GM12801 (cell line): ENCODE measurements around the gene KCTD21.

Source experiments
- TF ChIP-seq, protein P1 (sequence below): IDR thresholded peaks from one replicate; pipeline ENCODE4 v1.5.1; 2011; ENCODE audit warnings: control low read depth; ENCODE audit not compliant: insufficient read length; ENCODE audit errors: extremely low read depth

The KCTD21 gene

DNA sequence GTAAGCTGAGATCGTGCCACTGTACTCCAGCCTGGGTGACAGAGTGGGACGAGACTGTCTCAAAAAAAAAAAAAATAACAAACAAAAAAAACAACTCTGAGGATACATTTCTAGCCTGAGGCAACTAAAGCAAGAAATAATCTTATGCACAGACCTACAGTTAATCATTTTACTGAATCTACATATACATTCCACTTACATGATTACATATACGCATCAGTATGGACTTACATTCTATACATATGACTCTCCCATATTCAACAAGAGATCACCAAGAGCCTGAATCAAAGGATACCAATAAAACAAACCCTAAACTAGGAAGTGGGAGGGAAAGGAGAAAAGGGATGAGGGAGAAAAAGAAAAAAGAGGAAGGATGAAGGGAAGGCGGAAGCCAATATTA is 50.1 kb downstream of the KCTD21 start:
- TF ChIP-seq, protein P1, sequence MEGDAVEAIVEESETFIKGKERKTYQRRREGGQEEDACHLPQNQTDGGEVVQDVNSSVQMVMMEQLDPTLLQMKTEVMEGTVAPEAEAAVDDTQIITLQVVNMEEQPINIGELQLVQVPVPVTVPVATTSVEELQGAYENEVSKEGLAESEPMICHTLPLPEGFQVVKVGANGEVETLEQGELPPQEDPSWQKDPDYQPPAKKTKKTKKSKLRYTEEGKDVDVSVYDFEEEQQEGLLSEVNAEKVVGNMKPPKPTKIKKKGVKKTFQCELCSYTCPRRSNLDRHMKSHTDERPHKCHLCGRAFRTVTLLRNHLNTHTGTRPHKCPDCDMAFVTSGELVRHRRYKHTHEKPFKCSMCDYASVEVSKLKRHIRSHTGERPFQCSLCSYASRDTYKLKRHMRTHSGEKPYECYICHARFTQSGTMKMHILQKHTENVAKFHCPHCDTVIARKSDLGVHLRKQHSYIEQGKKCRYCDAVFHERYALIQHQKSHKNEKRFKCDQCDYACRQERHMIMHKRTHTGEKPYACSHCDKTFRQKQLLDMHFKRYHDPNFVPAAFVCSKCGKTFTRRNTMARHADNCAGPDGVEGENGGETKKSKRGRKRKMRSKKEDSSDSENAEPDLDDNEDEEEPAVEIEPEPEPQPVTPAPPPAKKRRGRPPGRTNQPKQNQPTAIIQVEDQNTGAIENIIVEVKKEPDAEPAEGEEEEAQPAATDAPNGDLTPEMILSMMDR, result no peak

DNA sequence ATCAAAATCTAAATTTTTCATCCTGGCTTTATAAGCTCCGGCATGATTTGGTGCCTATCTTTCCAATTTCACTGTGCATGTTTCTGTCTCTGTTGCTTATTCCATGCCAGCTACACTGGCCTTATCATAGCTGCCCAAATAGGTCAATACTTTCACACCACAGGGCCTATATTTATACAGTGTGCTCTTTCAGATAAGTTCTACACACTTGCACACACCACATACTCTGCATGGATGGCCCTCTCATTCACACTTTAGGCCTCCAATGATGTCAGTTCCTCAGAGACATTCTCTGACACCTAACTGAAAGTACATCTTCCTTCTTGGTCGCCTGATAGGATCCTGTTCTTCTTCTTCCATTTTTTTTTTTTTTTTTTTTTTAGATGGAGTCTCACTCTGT is 56.0 kb downstream of the KCTD21 start:
- TF ChIP-seq, protein P1, result no peak

- TF ChIP-seq, protein P1, result no peak
Observed at GRCh38 chr11:78131956-78132355, 56.5 kb downstream of the KCTD21 start.

DNA sequence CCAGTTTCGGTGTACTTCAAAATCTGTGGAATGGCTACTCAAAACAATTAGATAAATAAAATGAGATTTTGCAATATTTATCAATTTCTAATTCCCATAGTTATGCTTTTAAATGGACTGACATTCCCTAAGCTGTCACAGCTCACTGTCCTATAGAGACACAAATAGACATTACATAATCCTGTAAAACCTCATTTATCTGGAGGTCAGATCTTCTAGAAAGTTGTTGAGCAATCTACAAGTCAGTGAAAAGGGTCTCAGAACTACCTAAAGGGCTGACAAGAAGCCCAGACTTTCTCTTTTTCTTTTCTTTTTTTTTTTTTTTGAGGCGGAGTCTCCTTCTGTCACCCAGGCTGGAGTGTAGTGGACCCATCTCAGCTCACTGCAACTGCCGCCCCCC is 61.0 kb downstream of the KCTD21 start:
- TF ChIP-seq, protein P1, result no peak
